Subcutaneous abdominal adipose tissue (tissue), 5 donors: ENCODE data around the gene IGSF11.
"Not testable (repeated sequence)": the region's sequence is repeated elsewhere in the genome, so short reads cannot be mapped to it uniquely, and the experiment has no call there.

Experiments
- H3K27ac ChIP-seq: one replicate; pipeline ENCODE4 v1.7.0; 2013; ENCODE audit warnings: low read depth, mild to moderate bottlenecking, inconsistent platforms, low read length, moderate library complexity
- H3K27me3 ChIP-seq, 5 donors: one replicate each; pipeline ENCODE4 v1.7.0; 2013; ENCODE audit warnings: low read length in 5 of 5, inconsistent platforms in 1 of 5; ENCODE audit not compliant: control insufficient read depth in 5 of 5, insufficient read depth in 4 of 5
- H3K36me3 ChIP-seq, 5 donors: one replicate each; pipeline ENCODE4 v1.7.0; 2013; ENCODE audit warnings: low read length in 5 of 5; ENCODE audit not compliant: control insufficient read depth in 5 of 5, insufficient read depth in 5 of 5
- H3K4me1 ChIP-seq, 5 donors: one replicate each; pipeline ENCODE4 v1.7.0; 2013; ENCODE audit warnings: low read length in 5 of 5, mild to moderate bottlenecking in 3 of 5, moderate library complexity in 1 of 5; ENCODE audit not compliant: control insufficient read depth in 5 of 5, insufficient read depth in 5 of 5
- H3K4me3 ChIP-seq, 5 donors: one replicate each; pipeline ENCODE4 v1.7.0; 2013; ENCODE audit warnings: low read length in 5 of 5, low read depth in 1 of 5
- H3K9ac ChIP-seq, 5 donors: one replicate each; pipeline ENCODE4 v1.7.0; 2013; ENCODE audit warnings: low read length in 5 of 5, mild to moderate bottlenecking in 4 of 5, moderate library complexity in 3 of 5
- H3K9me3 ChIP-seq, 5 donors: one replicate each; pipeline ENCODE4 v1.7.0; 2013; ENCODE audit warnings: low read length in 5 of 5; ENCODE audit not compliant: control insufficient read depth in 5 of 5
- donor health status: healthy.
- donor health status: healthy.
- donor health status: healthy.
- donor health status: healthy.
- donor health status: healthy.

IGSF11 gene

GRCh38 chr3:118977671-118978392, 56.8 kb downstream of the IGSF11 start:
- Histone ChIP-seq H3K4me1 (no peaks in the 10 kb centered on the region), H3K4me3 (no peak overlapping the region), H3K36me3 (no peaks in the 10 kb centered on the region), H3K9ac (no peak overlapping the region), H3K9me3 (no peaks in the 10 kb centered on the region), H3K27ac (no peak overlapping the region), H3K27me3 (peaks cover 0 to 6% (median 0%) of the 10 kb centered on the region in 5 donors)

- Histone ChIP-seq H3K27ac (no peak overlapping the region), H3K4me1 (no peaks in the 10 kb centered on the region), H3K4me3 (no peak overlapping the region), H3K36me3 (no peaks in the 10 kb centered on the region), H3K9me3 (no peaks in the 10 kb centered on the region), H3K27me3 (peaks cover 0 to 4% (median 0%) of the 10 kb centered on the region in 5 donors), H3K9ac (no peak overlapping the region)
These were observed 57.5 kb downstream of the IGSF11 start for GRCh38 chr3:118977118-118977517.

GRCh38 chr3:118975476-118975875, 59.2 kb downstream of the IGSF11 start:
- not testable (repeated sequence) for H3K9ac ChIP-seq, H3K4me1 ChIP-seq, H3K36me3 ChIP-seq, H3K9me3 ChIP-seq, H3K4me3 ChIP-seq, H3K27me3 ChIP-seq, H3K27ac ChIP-seq

GRCh38 chr3:118974356-118975097, 60.1 kb downstream of the IGSF11 start:
- Histone ChIP-seq H3K9me3 (no peaks in the 10 kb centered on the region), H3K4me3 (no peak overlapping the region), H3K9ac (no peak overlapping the region), H3K27me3 (peaks cover 0 to 2% (median 0%) of the 10 kb centered on the region in 5 donors), H3K4me1 (no peaks in the 10 kb centered on the region), H3K36me3 (no peaks in the 10 kb centered on the region), H3K27ac (no peak overlapping the region)

GRCh38 chr3:118973050-118973449, 61.6 kb downstream of the IGSF11 start:
- H3K36me3 ChIP-seq, result no peaks in the 10 kb centered on the region
- peaks cover 0 to 2% (median 0%) of the 10 kb centered on the region in 5 donors for H3K27me3 ChIP-seq
- no peaks in the 10 kb centered on the region for H3K9me3 ChIP-seq
- H3K9ac ChIP-seq, result no peak overlapping the region
- no peak overlapping the region for H3K4me3 ChIP-seq
- no peaks in the 10 kb centered on the region for H3K4me1 ChIP-seq
- no peak overlapping the region for H3K27ac ChIP-seq

- H3K36me3 ChIP-seq, result no peaks in the 10 kb centered on the region
- no peaks in the 10 kb centered on the region for H3K9me3 ChIP-seq
- no peak overlapping the region for H3K4me3 ChIP-seq
- H3K27me3 ChIP-seq, result peaks cover 0 to 2% (median 0%) of the 10 kb centered on the region in 5 donors
- no peak overlapping the region for H3K27ac ChIP-seq
- no peak overlapping the region for H3K9ac ChIP-seq
- no peaks in the 10 kb centered on the region for H3K4me1 ChIP-seq
These were observed 63.8 kb downstream of the IGSF11 start for GRCh38 chr3:118970819-118971218.

GRCh38 chr3:118968640-118969039, 66.0 kb downstream of the IGSF11 start:
- Histone ChIP-seq H3K27me3 (peaks cover 0 to 2% (median 0%) of the 10 kb centered on the region in 5 donors), H3K4me1 (no peaks in the 10 kb centered on the region), H3K27ac (no peak overlapping the region), H3K9me3 (no peaks in the 10 kb centered on the region), H3K4me3 (no peak overlapping the region), H3K36me3 (no peaks in the 10 kb centered on the region), H3K9ac (no peak overlapping the region)

GRCh38 chr3:118968111-118968510, 66.5 kb downstream of the IGSF11 start:
- H3K9ac ChIP-seq, result no peak overlapping the region
- no peak overlapping the region for H3K4me3 ChIP-seq
- no peaks in the 10 kb centered on the region for H3K36me3 ChIP-seq
- H3K27me3 ChIP-seq, result peaks cover 0 to 2% (median 0%) of the 10 kb centered on the region in 5 donors
- H3K4me1 ChIP-seq, result no peaks in the 10 kb centered on the region
- H3K9me3 ChIP-seq, result no peaks in the 10 kb centered on the region
- H3K27ac ChIP-seq, result no peak overlapping the region

GRCh38 chr3:118966700-118967099, 67.9 kb downstream of the IGSF11 start:
- Histone ChIP-seq H3K27ac (no peak overlapping the region), H3K4me3 (no peak overlapping the region), H3K27me3 (peaks cover 0 to 2% (median 0%) of the 10 kb centered on the region in 5 donors), H3K36me3 (no peaks in the 10 kb centered on the region), H3K4me1 (no peaks in the 10 kb centered on the region), H3K9me3 (no peaks in the 10 kb centered on the region), H3K9ac (no peak overlapping the region)

- no peak overlapping the region for H3K9ac ChIP-seq
- H3K4me1 ChIP-seq, result no peaks in the 10 kb centered on the region
- H3K27ac ChIP-seq, result no peak overlapping the region
- H3K27me3 ChIP-seq, result no peaks in the 10 kb centered on the region
- no peak overlapping the region for H3K4me3 ChIP-seq
- no peaks in the 10 kb centered on the region for H3K9me3 ChIP-seq
- H3K36me3 ChIP-seq, result no peaks in the 10 kb centered on the region
These were observed 70.9 kb downstream of the IGSF11 start for GRCh38 chr3:118963711-118964110.
